Erythroblast (primary cell): ENCODE data around the gene ST3GAL3.

ENCODE experiments used
- GATA1 ChIP-seq: IDR thresholded peaks from 2 replicates; pipeline ENCODE4 v1.6.1; 2011; ENCODE audit warnings: low read depth, mild to moderate bottlenecking, control low read depth, low read length, moderate library complexity
- POLR2A ChIP-seq: IDR thresholded peaks from 2 replicates; pipeline ENCODE4 v1.6.1; 2011; ENCODE audit warnings: mild to moderate bottlenecking, low read length

GRCh38 chr1:43803646-43804045 lies 96.3 kb downstream of the ST3GAL3 start:
- TF ChIP-seq POLR2A: no peak
- no peak for TF ChIP-seq GATA1
